ENCODE results near the gene AFDN.

- peak; percentile 6; the same call in 1 of the 2 replicates for TF ChIP-seq CTCF (IDR thresholded peaks at IDR 0.05; ENCODE audit: low read length)
- TF ChIP-seq EZH2 (optimal IDR thresholded peaks at IDR 0.05; ENCODE audit: low read depth, low read length) = no peak
These were observed 348 bp upstream of the AFDN start for GRCh38 chr6:167826230-167826895.

Measured in MM.1S (cell line).